ENCODE results near the gene LGALS3BP.

DNA sequence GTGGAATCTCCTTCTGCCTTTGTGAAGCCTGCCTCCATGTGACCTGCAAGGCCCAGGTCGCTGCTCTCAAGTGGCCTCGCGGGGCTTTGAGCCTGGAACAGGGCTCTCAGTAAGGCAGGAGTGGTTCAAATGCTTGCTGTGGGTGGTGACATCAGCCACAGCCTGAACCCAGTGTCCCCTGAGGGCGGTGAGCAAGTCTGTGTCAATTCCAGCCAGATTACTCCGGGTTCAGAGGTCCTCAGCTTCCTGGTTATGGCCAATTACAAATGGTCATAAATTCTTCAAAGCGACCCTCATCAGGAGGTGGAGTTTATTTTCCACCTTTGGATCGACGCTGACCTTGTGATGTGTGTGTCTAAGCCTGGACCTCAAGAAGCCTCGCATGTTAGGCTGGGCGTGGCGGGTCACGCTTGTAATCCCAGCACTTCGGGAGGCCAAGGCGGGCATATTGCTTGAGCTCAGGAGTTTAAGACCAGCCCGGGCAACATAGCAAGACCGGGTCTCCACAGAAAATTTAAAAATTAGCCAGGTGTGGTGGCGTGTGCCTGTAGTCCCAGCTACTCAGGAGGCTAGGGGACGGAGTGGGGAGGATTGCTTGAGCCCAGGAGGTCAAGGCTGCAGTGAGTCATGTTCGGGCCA is 17.3 kb downstream of the LGALS3BP start:
- TF ChIP-seq, protein P1, sequence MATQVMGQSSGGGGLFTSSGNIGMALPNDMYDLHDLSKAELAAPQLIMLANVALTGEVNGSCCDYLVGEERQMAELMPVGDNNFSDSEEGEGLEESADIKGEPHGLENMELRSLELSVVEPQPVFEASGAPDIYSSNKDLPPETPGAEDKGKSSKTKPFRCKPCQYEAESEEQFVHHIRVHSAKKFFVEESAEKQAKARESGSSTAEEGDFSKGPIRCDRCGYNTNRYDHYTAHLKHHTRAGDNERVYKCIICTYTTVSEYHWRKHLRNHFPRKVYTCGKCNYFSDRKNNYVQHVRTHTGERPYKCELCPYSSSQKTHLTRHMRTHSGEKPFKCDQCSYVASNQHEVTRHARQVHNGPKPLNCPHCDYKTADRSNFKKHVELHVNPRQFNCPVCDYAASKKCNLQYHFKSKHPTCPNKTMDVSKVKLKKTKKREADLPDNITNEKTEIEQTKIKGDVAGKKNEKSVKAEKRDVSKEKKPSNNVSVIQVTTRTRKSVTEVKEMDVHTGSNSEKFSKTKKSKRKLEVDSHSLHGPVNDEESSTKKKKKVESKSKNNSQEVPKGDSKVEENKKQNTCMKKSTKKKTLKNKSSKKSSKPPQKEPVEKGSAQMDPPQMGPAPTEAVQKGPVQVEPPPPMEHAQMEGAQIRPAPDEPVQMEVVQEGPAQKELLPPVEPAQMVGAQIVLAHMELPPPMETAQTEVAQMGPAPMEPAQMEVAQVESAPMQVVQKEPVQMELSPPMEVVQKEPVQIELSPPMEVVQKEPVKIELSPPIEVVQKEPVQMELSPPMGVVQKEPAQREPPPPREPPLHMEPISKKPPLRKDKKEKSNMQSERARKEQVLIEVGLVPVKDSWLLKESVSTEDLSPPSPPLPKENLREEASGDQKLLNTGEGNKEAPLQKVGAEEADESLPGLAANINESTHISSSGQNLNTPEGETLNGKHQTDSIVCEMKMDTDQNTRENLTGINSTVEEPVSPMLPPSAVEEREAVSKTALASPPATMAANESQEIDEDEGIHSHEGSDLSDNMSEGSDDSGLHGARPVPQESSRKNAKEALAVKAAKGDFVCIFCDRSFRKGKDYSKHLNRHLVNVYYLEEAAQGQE (IDR thresholded peaks at IDR 0.05; ENCODE audit: low read depth) = no peak
- no peak for TF ChIP-seq TCF12 (IDR thresholded peaks at IDR 0.05; ENCODE audit: low read depth)
- TF ChIP-seq, protein P2, sequence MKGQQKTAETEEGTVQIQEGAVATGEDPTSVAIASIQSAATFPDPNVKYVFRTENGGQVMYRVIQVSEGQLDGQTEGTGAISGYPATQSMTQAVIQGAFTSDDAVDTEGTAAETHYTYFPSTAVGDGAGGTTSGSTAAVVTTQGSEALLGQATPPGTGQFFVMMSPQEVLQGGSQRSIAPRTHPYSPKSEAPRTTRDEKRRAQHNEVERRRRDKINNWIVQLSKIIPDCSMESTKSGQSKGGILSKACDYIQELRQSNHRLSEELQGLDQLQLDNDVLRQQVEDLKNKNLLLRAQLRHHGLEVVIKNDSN (IDR thresholded peaks at IDR 0.05) = no peak
- TF ChIP-seq FOXM1 (IDR thresholded peaks at IDR 0.05; ENCODE audit: borderline replicate concordance, low read depth) = no peak
- TF ChIP-seq CEBPB (IDR thresholded peaks at IDR 0.05) = no peak
